Measurements from ENCODE around the gene HEG1. TPM values are rescaled to one million over a fixed set of nuclear protein-coding genes. Genes with fewer than 3 reads are reported as not detected.
"Not testable (repeated sequence)": the region's sequence is repeated elsewhere in the genome, so short reads cannot be mapped to it uniquely, and the experiment has no call there.

The HEG1 gene
- total and polyA plus RNA-seq, 2 experiments from 2014 or later, result 1.8 to 8.8 TPM

DNA sequence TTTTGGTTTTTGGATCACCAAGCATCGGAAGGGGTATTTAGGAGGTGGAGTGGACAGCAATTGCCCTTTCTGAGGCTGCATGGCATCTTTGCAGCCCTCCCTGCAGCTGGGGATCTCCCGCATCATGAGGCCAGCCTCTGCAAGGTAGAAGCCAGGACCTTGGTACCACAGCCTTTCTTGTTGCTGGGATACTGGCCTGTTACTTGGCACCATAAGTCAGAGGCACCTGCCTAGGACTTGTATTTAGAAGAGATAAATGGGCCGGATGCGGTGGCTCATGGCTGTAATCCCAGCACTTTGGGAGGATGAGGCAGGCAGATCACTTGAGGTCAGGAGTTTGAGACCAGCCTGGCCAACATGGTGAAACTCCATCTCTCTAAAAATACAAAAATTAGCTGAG is 97.8 kb downstream of the HEG1 start:
- H3K27ac ChIP-seq (ENCODE audit: low read depth); H3K4me1 ChIP-seq (ENCODE audit: insufficient read depth); H4K20me1 ChIP-seq (replicated peaks; ENCODE audit: insufficient read depth); H3F3A ChIP-seq (replicated peaks; ENCODE audit: low read depth); H3K36me3 ChIP-seq (ENCODE audit: insufficient read depth); H3K79me2 ChIP-seq (replicated peaks; ENCODE audit: insufficient read depth); H3K9me2 ChIP-seq (ENCODE audit: insufficient read depth); H3K4me3 ChIP-seq; ATAC-seq; H3K27me3 ChIP-seq (ENCODE audit: insufficient read depth); H3K4me1 Mint-ChIP-seq; H3K4me2 ChIP-seq; H3K27me3 Mint-ChIP-seq (ENCODE audit: insufficient read depth, low read depth, poor library complexity); H3K4me3 Mint-ChIP-seq; H2AFZ ChIP-seq; H3K9me3 Mint-ChIP-seq; H3K27ac Mint-ChIP-seq; DNase-seq (ENCODE audit: low spot score); H3K36me3 Mint-ChIP-seq (ENCODE audit: low read depth): not testable (repeated sequence)

DNA sequence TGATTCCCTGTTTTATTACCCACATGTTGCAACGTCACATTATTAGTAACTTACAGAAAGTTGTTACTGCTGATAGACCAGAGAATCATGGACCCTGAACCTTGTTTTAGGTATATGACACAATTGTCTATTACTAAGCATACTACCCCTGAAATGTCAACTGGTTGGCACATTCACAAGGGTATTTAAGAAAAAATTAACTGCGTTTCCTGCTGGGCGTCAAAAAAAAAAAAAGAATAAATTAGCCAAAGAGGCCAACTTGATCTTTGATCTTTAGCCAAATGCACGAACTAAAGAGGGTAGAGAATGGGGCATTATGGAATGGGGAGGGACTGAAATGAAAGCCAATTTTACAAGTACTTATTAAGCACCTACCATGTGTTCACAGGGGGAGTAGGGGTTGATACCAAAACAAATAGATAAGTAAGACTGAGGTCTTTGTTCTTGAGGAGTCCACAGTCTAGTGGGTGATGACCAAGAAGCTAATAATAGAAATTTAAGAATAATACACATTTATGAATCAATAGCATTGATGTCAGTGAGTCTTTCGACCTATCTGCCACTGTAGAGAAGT is 103.4 kb downstream of the HEG1 start:
- Histone ChIP-seq H3K4me1 (ENCODE audit: insufficient read depth) (no peaks in the 10 kb centered on the region), H3K79me2 (replicated peaks; ENCODE audit: insufficient read depth) (no peaks in the 10 kb centered on the region), H4K20me1 (replicated peaks; ENCODE audit: insufficient read depth) (no peaks in the 10 kb centered on the region), H3K27ac (ENCODE audit: low read depth) (no peak overlapping the region), H3K4me2 (no peak overlapping the region), H3K4me3 (no peak overlapping the region), H3K9me2 (ENCODE audit: insufficient read depth) (no peaks in the 10 kb centered on the region), H3K27me3 (ENCODE audit: insufficient read depth) (no peaks in the 10 kb centered on the region), H3K36me3 (ENCODE audit: insufficient read depth) (no peaks in the 10 kb centered on the region), H3F3A (replicated peaks; ENCODE audit: low read depth) (no peaks in the 10 kb centered on the region), H2AFZ (no peak overlapping the region)
- ATAC-seq (no peak), DNase-seq (ENCODE audit: low spot score) (no peak)
- H3K9me3 Mint-ChIP-seq, result no peaks in the 10 kb centered on the region
- no peak overlapping the region for H3K4me3 Mint-ChIP-seq
- no peaks in the 10 kb centered on the region for H3K36me3 Mint-ChIP-seq (ENCODE audit: low read depth)
- H3K27ac Mint-ChIP-seq, result no peak overlapping the region
- no peaks in the 10 kb centered on the region for H3K27me3 Mint-ChIP-seq (ENCODE audit: insufficient read depth, low read depth, poor library complexity)
- H3K4me1 Mint-ChIP-seq, result peaks cover 9% of the 10 kb centered on the region
- TF ChIP-seq EZH2 (IDR thresholded peaks at IDR 0.05; ENCODE audit: low read depth, unreplicated experiment) (no peak), ZNF331 (CRISPR knock-in tag; IDR thresholded peaks at IDR 0.05; ENCODE audit: low read depth) (no peak), STAT1 (IDR thresholded peaks at IDR 0.05; ENCODE audit: unreplicated experiment) (no peak), JUNB (IDR thresholded peaks at IDR 0.05; ENCODE audit: unreplicated experiment) (no peak), NANOG (IDR thresholded peaks at IDR 0.05; ENCODE audit: borderline replicate concordance) (no peak), ZNF114 (CRISPR knock-in tag; IDR thresholded peaks at IDR 0.05) (no peak)
- TF ChIP-seq, protein P1, sequence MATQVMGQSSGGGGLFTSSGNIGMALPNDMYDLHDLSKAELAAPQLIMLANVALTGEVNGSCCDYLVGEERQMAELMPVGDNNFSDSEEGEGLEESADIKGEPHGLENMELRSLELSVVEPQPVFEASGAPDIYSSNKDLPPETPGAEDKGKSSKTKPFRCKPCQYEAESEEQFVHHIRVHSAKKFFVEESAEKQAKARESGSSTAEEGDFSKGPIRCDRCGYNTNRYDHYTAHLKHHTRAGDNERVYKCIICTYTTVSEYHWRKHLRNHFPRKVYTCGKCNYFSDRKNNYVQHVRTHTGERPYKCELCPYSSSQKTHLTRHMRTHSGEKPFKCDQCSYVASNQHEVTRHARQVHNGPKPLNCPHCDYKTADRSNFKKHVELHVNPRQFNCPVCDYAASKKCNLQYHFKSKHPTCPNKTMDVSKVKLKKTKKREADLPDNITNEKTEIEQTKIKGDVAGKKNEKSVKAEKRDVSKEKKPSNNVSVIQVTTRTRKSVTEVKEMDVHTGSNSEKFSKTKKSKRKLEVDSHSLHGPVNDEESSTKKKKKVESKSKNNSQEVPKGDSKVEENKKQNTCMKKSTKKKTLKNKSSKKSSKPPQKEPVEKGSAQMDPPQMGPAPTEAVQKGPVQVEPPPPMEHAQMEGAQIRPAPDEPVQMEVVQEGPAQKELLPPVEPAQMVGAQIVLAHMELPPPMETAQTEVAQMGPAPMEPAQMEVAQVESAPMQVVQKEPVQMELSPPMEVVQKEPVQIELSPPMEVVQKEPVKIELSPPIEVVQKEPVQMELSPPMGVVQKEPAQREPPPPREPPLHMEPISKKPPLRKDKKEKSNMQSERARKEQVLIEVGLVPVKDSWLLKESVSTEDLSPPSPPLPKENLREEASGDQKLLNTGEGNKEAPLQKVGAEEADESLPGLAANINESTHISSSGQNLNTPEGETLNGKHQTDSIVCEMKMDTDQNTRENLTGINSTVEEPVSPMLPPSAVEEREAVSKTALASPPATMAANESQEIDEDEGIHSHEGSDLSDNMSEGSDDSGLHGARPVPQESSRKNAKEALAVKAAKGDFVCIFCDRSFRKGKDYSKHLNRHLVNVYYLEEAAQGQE (IDR thresholded peaks at IDR 0.05; ENCODE audit: unreplicated experiment), result no peak
- TF ChIP-seq, protein P2, sequence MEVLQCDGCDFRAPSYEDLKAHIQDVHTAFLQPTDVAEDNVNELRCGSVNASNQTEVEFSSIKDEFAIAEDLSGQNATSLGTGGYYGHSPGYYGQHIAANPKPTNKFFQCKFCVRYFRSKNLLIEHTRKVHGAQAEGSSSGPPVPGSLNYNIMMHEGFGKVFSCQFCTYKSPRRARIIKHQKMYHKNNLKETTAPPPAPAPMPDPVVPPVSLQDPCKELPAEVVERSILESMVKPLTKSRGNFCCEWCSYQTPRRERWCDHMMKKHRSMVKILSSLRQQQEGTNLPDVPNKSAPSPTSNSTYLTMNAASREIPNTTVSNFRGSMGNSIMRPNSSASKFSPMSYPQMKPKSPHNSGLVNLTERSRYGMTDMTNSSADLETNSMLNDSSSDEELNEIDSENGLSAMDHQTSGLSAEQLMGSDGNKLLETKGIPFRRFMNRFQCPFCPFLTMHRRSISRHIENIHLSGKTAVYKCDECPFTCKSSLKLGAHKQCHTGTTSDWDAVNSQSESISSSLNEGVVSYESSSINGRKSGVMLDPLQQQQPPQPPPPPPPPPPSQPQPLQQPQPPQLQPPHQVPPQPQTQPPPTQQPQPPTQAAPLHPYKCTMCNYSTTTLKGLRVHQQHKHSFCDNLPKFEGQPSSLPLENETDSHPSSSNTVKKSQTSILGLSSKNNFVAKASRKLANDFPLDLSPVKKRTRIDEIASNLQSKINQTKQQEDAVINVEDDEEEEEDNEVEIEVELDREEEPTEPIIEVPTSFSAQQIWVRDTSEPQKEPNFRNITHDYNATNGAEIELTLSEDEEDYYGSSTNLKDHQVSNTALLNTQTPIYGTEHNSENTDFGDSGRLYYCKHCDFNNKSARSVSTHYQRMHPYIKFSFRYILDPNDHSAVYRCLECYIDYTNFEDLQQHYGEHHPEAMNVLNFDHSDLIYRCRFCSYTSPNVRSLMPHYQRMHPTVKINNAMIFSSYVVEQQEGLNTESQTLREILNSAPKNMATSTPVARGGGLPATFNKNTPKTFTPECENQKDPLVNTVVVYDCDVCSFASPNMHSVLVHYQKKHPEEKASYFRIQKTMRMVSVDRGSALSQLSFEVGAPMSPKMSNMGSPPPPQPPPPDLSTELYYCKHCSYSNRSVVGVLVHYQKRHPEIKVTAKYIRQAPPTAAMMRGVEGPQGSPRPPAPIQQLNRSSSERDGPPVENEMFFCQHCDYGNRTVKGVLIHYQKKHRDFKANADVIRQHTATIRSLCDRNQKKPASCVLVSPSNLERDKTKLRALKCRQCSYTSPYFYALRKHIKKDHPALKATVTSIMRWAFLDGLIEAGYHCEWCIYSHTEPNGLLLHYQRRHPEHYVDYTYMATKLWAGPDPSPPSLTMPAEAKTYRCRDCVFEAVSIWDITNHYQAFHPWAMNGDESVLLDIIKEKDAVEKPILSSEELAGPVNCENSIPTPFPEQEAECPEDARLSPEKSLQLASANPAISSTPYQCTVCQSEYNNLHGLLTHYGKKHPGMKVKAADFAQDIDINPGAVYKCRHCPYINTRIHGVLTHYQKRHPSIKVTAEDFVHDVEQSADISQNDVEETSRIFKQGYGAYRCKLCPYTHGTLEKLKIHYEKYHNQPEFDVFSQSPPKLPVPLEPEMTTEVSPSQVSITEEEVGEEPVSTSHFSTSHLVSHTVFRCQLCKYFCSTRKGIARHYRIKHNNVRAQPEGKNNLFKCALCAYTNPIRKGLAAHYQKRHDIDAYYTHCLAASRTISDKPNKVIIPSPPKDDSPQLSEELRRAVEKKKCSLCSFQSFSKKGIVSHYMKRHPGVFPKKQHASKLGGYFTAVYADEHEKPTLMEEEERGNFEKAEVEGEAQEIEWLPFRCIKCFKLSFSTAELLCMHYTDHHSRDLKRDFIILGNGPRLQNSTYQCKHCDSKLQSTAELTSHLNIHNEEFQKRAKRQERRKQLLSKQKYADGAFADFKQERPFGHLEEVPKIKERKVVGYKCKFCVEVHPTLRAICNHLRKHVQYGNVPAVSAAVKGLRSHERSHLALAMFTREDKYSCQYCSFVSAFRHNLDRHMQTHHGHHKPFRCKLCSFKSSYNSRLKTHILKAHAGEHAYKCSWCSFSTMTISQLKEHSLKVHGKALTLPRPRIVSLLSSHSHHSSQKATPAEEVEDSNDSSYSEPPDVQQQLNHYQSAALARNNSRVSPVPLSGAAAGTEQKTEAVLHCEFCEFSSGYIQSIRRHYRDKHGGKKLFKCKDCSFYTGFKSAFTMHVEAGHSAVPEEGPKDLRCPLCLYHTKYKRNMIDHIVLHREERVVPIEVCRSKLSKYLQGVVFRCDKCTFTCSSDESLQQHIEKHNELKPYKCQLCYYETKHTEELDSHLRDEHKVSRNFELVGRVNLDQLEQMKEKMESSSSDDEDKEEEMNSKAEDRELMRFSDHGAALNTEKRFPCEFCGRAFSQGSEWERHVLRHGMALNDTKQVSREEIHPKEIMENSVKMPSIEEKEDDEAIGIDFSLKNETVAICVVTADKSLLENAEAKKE (CRISPR knock-in tag; IDR thresholded peaks at IDR 0.05), result no peak
- TF ChIP-seq, protein P3, sequence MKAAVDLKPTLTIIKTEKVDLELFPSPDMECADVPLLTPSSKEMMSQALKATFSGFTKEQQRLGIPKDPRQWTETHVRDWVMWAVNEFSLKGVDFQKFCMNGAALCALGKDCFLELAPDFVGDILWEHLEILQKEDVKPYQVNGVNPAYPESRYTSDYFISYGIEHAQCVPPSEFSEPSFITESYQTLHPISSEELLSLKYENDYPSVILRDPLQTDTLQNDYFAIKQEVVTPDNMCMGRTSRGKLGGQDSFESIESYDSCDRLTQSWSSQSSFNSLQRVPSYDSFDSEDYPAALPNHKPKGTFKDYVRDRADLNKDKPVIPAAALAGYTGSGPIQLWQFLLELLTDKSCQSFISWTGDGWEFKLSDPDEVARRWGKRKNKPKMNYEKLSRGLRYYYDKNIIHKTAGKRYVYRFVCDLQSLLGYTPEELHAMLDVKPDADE (IDR thresholded peaks at IDR 0.05), result no peak
- TF ChIP-seq, protein P4, sequence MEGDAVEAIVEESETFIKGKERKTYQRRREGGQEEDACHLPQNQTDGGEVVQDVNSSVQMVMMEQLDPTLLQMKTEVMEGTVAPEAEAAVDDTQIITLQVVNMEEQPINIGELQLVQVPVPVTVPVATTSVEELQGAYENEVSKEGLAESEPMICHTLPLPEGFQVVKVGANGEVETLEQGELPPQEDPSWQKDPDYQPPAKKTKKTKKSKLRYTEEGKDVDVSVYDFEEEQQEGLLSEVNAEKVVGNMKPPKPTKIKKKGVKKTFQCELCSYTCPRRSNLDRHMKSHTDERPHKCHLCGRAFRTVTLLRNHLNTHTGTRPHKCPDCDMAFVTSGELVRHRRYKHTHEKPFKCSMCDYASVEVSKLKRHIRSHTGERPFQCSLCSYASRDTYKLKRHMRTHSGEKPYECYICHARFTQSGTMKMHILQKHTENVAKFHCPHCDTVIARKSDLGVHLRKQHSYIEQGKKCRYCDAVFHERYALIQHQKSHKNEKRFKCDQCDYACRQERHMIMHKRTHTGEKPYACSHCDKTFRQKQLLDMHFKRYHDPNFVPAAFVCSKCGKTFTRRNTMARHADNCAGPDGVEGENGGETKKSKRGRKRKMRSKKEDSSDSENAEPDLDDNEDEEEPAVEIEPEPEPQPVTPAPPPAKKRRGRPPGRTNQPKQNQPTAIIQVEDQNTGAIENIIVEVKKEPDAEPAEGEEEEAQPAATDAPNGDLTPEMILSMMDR (conservative IDR thresholded peaks at IDR 0.05; ENCODE audit: low read depth in 2 of 2), result no peak
